CD4-positive, alpha-beta memory T cell (primary cell): ENCODE measurements around the gene RALGPS2. TPM values are rescaled to one million over a fixed set of nuclear protein-coding genes. Genes with fewer than 3 reads are reported as not detected.
A peak's percentile ranks its signal among the peaks of the same experiment; 100 is the strongest.

ENCODE experiments used
- CTCF ChIA-PET: fragments of 350-600 bp; sonication (Branson Sonifier 250); formaldehyde crosslinking; loops from one replicate; lab custom pipeline; 2021; ENCODE audit warnings: inconsistent platforms; ENCODE audit not compliant: partially characterized antibody; lab: Charles Lee
- POLR2A ChIA-PET: fragments of 350-600 bp; sonication (Branson Sonifier 250); formaldehyde crosslinking; loops from one replicate; lab custom pipeline; 2021; ENCODE audit not compliant: partially characterized antibody; lab: Charles Lee
- DNase-seq, 5 donors: peaks; one replicate each; pipeline versions ENCODE4 v3.0.0 to v3.0.0-alpha.2; 2020 to 2022; ENCODE audit warnings: mixed read lengths in 1 of 5
- H3K27ac ChIP-seq: one replicate; pipeline ENCODE4 v1.7.0; 2013; ENCODE audit warnings: low read depth, low read length
- H3K27me3 ChIP-seq: 2 replicates; pipeline ENCODE4 v1.7.0; 2013; ENCODE audit warnings: mild to moderate bottlenecking, low read length, moderate library complexity; ENCODE audit not compliant: insufficient read depth
- H3K36me3 ChIP-seq: 2 replicates; pipeline ENCODE4 v1.7.0; 2013; ENCODE audit warnings: mild to moderate bottlenecking, low read length, moderate library complexity; ENCODE audit not compliant: insufficient read depth
- H3K4me1 ChIP-seq: 2 replicates; pipeline ENCODE4 v1.7.0; 2013; ENCODE audit warnings: mild to moderate bottlenecking, low read length, moderate library complexity; ENCODE audit not compliant: insufficient read depth
- H3K4me3 ChIP-seq, 2 donors: one replicate each; pipeline ENCODE4 v1.7.0; 2013; ENCODE audit warnings: low read length in 2 of 2, mild to moderate bottlenecking in 1 of 2
- H3K9me3 ChIP-seq, 2 donors: one replicate each; pipeline ENCODE4 v1.7.0; 2013; ENCODE audit warnings: low read length in 2 of 2, control low read depth in 1 of 2; ENCODE audit not compliant: control insufficient read depth in 1 of 2
- H3K27ac Mint-ChIP-seq, 7 donors: one replicate each; pipeline ENCODE4 v1.8.0; 2020 to 2021; ENCODE audit warnings: mixed read lengths in 7 of 7, mild to moderate bottlenecking in 6 of 7, inconsistent platforms in 3 of 7, moderate library complexity in 3 of 7
- H3K27me3 Mint-ChIP-seq, 2 donors: one replicate each; pipeline ENCODE4 v1.8.0; 2020 to 2021; ENCODE audit warnings: mixed read lengths in 2 of 2
- H3K36me3 Mint-ChIP-seq, 2 donors: one replicate each; pipeline ENCODE4 v1.8.0; 2020 to 2021; ENCODE audit warnings: mixed read lengths in 2 of 2, inconsistent platforms in 1 of 2, mild to moderate bottlenecking in 1 of 2
- H3K4me1 Mint-ChIP-seq, 4 donors: one replicate each; pipeline ENCODE4 v1.8.0; 2020 to 2021; ENCODE audit warnings: mixed read lengths in 4 of 4, mild to moderate bottlenecking in 1 of 4
- H3K4me3 Mint-ChIP-seq, 8 donors: one replicate each; pipeline ENCODE4 v1.8.0; 2020 to 2021; ENCODE audit warnings: mixed read lengths in 8 of 8, mild to moderate bottlenecking in 7 of 8, moderate library complexity in 6 of 8, inconsistent platforms in 3 of 8
- H3K9me3 Mint-ChIP-seq, 8 donors: one replicate each; pipeline ENCODE4 v1.8.0; 2020 to 2021; ENCODE audit warnings: mixed read lengths in 8 of 8, mild to moderate bottlenecking in 5 of 8, inconsistent platforms in 3 of 8, moderate library complexity in 1 of 8
- intact Hi-C: fragments of 100-400 bp; cut with micrococcal nuclease; formaldehyde crosslinking; loops from one replicate; pipeline ENCODE4 v1.15.1; 2023
- polyA plus RNA-seq, 2 donors: library from polyadenylated mRNA; unstranded; fragments of 300-500 nt; fragmentation: Illumina TruSeq; gene quantifications; one replicate each; pipeline ENCODE4 v1.2.3, GENCODE V29; 2021
- total RNA-seq, 2 experiments: library from RNA; stranded (reverse); gene quantifications; one replicate each; pipeline ENCODE4 v1.2.3, GENCODE V29; 2021

RALGPS2 gene, protein sequence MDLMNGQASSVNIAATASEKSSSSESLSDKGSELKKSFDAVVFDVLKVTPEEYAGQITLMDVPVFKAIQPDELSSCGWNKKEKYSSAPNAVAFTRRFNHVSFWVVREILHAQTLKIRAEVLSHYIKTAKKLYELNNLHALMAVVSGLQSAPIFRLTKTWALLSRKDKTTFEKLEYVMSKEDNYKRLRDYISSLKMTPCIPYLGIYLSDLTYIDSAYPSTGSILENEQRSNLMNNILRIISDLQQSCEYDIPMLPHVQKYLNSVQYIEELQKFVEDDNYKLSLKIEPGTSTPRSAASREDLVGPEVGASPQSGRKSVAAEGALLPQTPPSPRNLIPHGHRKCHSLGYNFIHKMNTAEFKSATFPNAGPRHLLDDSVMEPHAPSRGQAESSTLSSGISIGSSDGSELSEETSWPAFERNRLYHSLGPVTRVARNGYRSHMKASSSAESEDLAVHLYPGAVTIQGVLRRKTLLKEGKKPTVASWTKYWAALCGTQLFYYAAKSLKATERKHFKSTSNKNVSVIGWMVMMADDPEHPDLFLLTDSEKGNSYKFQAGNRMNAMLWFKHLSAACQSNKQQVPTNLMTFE
- total RNA-seq, result 10 to 100 TPM; 12.4 to 15.0 TPM
- 1 to 10 TPM; 1.6 to 3.3 TPM for polyA plus RNA-seq

GRCh38 chr1:178724728-178725465, at the start of gene RALGPS2:
Gene RALGPS2, plus strand, starts transcription at chr1:178725244. Its CDS starts 51,521 bp downstream, at chr1:178776765.
- ChIA-PET POLR2A (interaction anchor here (1.2 to 1.7 kb wide), 2 partner anchors 179 to 183 kb away, joined by 3 to 4 read pairs; no protein-coding TSS in a partner anchor), CTCF (no interaction called here)
- intact Hi-C loops, result loop anchor here (5.0 kb wide), 1 partner anchor 642 kb away; the partner anchor contains the start of gene AXDND1
- Histone ChIP-seq H3K36me3 (no peaks in the 10 kb centered on the region), H3K9me3 (no peaks in the 10 kb centered on the region), H3K27ac (peak within 1 kb of the TSS; percentile 47), H3K27me3 (no peaks in the 10 kb centered on the region), H3K4me1 (peaks cover 14% of the 10 kb centered on the region), H3K4me3 (peak within 1 kb of the TSS; percentile 45 to 63)
- peak; percentile 47 to 62 (median 58) for DNase-seq
- Mint-ChIP-seq H3K4me1 (peaks cover 12 to 27% (median 16%) of the 10 kb centered on the region in 4 donors), H3K36me3 (peaks cover 0 to 3% of the 10 kb centered on the region in 2 donors), H3K9me3 (peaks cover 0 to 2% (median 0%) of the 10 kb centered on the region in 8 donors), H3K4me3 (peak within 1 kb of the TSS; percentile 83 to 92 (median 90)), H3K27me3 (peaks cover 1 to 8% of the 10 kb centered on the region in 2 donors), H3K27ac (peak within 1 kb of the TSS; percentile 75 to 91 (median 87))

- ChIA-PET CTCF (no interaction called here), POLR2A (no interaction called here)
- intact Hi-C loops, result no loop called here
- no peaks in the 10 kb centered on the region for H3K4me1 ChIP-seq
- H3K27ac Mint-ChIP-seq, result no peak overlapping the region
- DNase-seq, result no peak
- H3K4me3 ChIP-seq, result no peak overlapping the region
- H3K27ac ChIP-seq, result no peak overlapping the region
- H3K27me3 ChIP-seq, result no peaks in the 10 kb centered on the region
- H3K36me3 Mint-ChIP-seq, result no peaks in the 10 kb centered on the region
- no peaks in the 10 kb centered on the region for H3K4me1 Mint-ChIP-seq
- peaks cover 0 to 9% (median 0%) of the 10 kb centered on the region in 8 donors for H3K9me3 Mint-ChIP-seq
- H3K27me3 Mint-ChIP-seq, result no peaks in the 10 kb centered on the region
- no peak overlapping the region for H3K4me3 Mint-ChIP-seq
- H3K9me3 ChIP-seq, result no peaks in the 10 kb centered on the region
- no peaks in the 10 kb centered on the region for H3K36me3 ChIP-seq
Observed at GRCh38 chr1:178679237-178679636, 45.8 kb upstream of the RALGPS2 start.

DNA sequence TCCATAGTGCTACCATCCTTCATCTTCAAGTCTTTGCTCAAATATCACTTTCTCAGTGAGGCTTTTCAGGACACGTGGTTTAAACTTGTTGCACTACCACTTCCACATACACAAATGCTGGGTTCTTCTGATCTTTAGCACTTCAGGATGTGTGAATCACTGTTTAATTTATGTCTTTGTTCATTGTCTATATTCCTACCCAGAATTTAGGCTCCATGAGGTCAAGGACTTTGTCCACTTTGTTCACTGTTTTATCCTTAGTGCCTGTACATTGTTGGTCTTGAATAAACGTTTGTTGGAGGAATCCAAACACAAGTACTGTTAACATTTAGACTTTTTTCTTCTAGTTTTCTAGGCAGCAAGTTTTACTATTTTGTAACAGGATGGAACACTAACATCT, 42.6 kb upstream of the RALGPS2 start:
- H3K9me3 ChIP-seq, result no peaks in the 10 kb centered on the region
- H3K9me3 Mint-ChIP-seq, result peaks cover 0 to 6% (median 0%) of the 10 kb centered on the region in 8 donors
- no peak overlapping the region for H3K27ac ChIP-seq
- no peak overlapping the region for H3K4me3 Mint-ChIP-seq
- ChIA-PET POLR2A (no interaction called here), CTCF (no interaction called here)
- H3K36me3 Mint-ChIP-seq, result no peaks in the 10 kb centered on the region
- H3K27ac Mint-ChIP-seq, result no peak overlapping the region
- intact Hi-C loops, result no loop called here
- no peak for DNase-seq
- no peak overlapping the region for H3K4me3 ChIP-seq
- H3K36me3 ChIP-seq, result no peaks in the 10 kb centered on the region
- H3K4me1 ChIP-seq, result no peaks in the 10 kb centered on the region
- peaks cover 0 to 1% (median 0%) of the 10 kb centered on the region in 4 donors for H3K4me1 Mint-ChIP-seq
- no peaks in the 10 kb centered on the region for H3K27me3 ChIP-seq
- no peaks in the 10 kb centered on the region for H3K27me3 Mint-ChIP-seq

GRCh38 chr1:178682886-178683285, 42.2 kb upstream of the RALGPS2 start:
- DNase-seq, result no peak
- H3K36me3 ChIP-seq, result no peaks in the 10 kb centered on the region
- H3K36me3 Mint-ChIP-seq, result no peaks in the 10 kb centered on the region
- ChIA-PET POLR2A (no interaction called here), CTCF (no interaction called here)
- H3K4me3 ChIP-seq, result no peak overlapping the region
- H3K27me3 ChIP-seq, result no peaks in the 10 kb centered on the region
- no peak overlapping the region for H3K27ac ChIP-seq
- H3K4me1 ChIP-seq, result no peaks in the 10 kb centered on the region
- peaks cover 0 to 6% (median 0%) of the 10 kb centered on the region in 8 donors for H3K9me3 Mint-ChIP-seq
- H3K4me3 Mint-ChIP-seq, result no peak overlapping the region
- H3K27me3 Mint-ChIP-seq, result peaks cover 0 to 2% of the 10 kb centered on the region in 2 donors
- no peak overlapping the region for H3K27ac Mint-ChIP-seq
- intact Hi-C loops, result no loop called here
- H3K9me3 ChIP-seq, result no peaks in the 10 kb centered on the region
- peaks cover 0 to 1% (median 0%) of the 10 kb centered on the region in 4 donors for H3K4me1 Mint-ChIP-seq

DNA sequence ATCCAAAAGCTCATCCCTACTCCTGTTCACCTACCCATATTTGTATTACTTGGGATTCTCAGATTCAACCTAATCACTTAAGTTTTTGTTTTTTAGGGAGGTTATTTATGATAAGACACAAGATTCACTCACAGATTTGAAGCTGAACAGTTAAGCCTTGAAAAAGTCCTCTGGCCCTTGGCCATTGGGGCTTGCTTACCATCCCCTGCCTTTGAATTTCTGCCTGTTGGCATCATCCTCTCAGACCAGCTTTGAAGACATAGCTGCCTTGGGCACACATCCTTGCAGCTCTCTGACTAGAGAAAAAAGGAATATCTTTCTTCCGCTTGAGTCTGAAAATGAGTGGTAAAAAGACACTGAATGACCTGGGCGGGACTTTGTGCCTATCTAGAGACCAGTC, 41.8 kb upstream of the RALGPS2 start:
- CTCF ChIA-PET, result no interaction called here

GRCh38 chr1:178684111-178684510, 40.9 kb upstream of the RALGPS2 start:
- H3K36me3 ChIP-seq, result no peaks in the 10 kb centered on the region
- H3K4me1 ChIP-seq, result no peaks in the 10 kb centered on the region
- H3K27ac Mint-ChIP-seq, result no peak overlapping the region
- intact Hi-C loops, result no loop called here
- ChIA-PET CTCF (no interaction called here), POLR2A (no interaction called here)
- no peak overlapping the region for H3K4me3 ChIP-seq
- no peak for DNase-seq
- peaks cover 0 to 2% of the 10 kb centered on the region in 2 donors for H3K27me3 Mint-ChIP-seq
- no peaks in the 10 kb centered on the region for H3K27me3 ChIP-seq
- H3K36me3 Mint-ChIP-seq, result no peaks in the 10 kb centered on the region
- peaks cover 0 to 6% (median 0%) of the 10 kb centered on the region in 8 donors for H3K9me3 Mint-ChIP-seq
- H3K9me3 ChIP-seq, result no peaks in the 10 kb centered on the region
- H3K27ac ChIP-seq, result no peak overlapping the region
- no peak overlapping the region for H3K4me3 Mint-ChIP-seq
- H3K4me1 Mint-ChIP-seq, result peaks cover 0 to 1% (median 0%) of the 10 kb centered on the region in 4 donors

More for the DNA sequence above, 41.8 kb upstream of the RALGPS2 start:
- Mint-ChIP-seq H3K4me1 (peaks cover 0 to 1% (median 0%) of the 10 kb centered on the region in 4 donors), H3K27me3 (peaks cover 0 to 2% of the 10 kb centered on the region in 2 donors), H3K27ac (no peak overlapping the region), H3K36me3 (no peaks in the 10 kb centered on the region), H3K4me3 (no peak overlapping the region), H3K9me3 (peaks cover 0 to 6% (median 0%) of the 10 kb centered on the region in 8 donors)
- no peak for DNase-seq
- Histone ChIP-seq H3K9me3 (no peaks in the 10 kb centered on the region), H3K27ac (no peak overlapping the region), H3K27me3 (no peaks in the 10 kb centered on the region), H3K4me1 (no peaks in the 10 kb centered on the region), H3K36me3 (no peaks in the 10 kb centered on the region), H3K4me3 (no peak overlapping the region)
- intact Hi-C loops, result no loop called here
- POLR2A ChIA-PET, result no interaction called here
